GM18502 (cell line): ENCODE results near the gene CNIH1.
"Not testable (repeated sequence)": the region's sequence is repeated elsewhere in the genome, so short reads cannot be mapped to it uniquely, and the experiment has no call there.

Experiments used
- ATAC-seq: cut with Tn5 transposase; IDR thresholded peaks from one replicate; pipeline ENCODE4 v1.9.1; 2021; ENCODE audit warnings: mild to moderate bottlenecking; ENCODE audit not compliant: unreplicated experiment, poor library complexity

Gene CNIH1

GRCh38 chr14:54470701-54471100 is 29.5 kb upstream of the CNIH1 start:
- no peak for ATAC-seq

GRCh38 chr14:54467280-54467679 is 26.1 kb upstream of the CNIH1 start:
- no peak for ATAC-seq

GRCh38 chr14:54465654-54466053 is 24.5 kb upstream of the CNIH1 start:
- no peak for ATAC-seq

- ATAC-seq = no peak
Measured at GRCh38 chr14:54462048-54462447, 20.9 kb upstream of the CNIH1 start.

- no peak for ATAC-seq
Measured at GRCh38 chr14:54459106-54459505, 17.9 kb upstream of the CNIH1 start.

- not testable (repeated sequence) for ATAC-seq
Measured at GRCh38 chr14:54458536-54458935, 17.4 kb upstream of the CNIH1 start.

GRCh38 chr14:54457609-54457996 is 16.4 kb upstream of the CNIH1 start:
- ATAC-seq = no peak

- ATAC-seq = not testable (repeated sequence)
Measured at GRCh38 chr14:54456820-54457608, 15.8 kb upstream of the CNIH1 start.

GRCh38 chr14:54455363-54455762 is 14.2 kb upstream of the CNIH1 start:
- no peak for ATAC-seq

GRCh38 chr14:54453990-54454389 is 12.8 kb upstream of the CNIH1 start:
- not testable (repeated sequence) for ATAC-seq

- ATAC-seq = no peak
Measured at GRCh38 chr14:54453252-54453651, 12.1 kb upstream of the CNIH1 start.

- ATAC-seq = no peak
Measured at GRCh38 chr14:54451961-54452360, 10.8 kb upstream of the CNIH1 start.

- no peak for ATAC-seq
Measured at GRCh38 chr14:54451121-54451601, 10.0 kb upstream of the CNIH1 start.

- peak; percentile 61 for ATAC-seq
Measured at GRCh38 chr14:54450535-54450934, 9.4 kb upstream of the CNIH1 start.

GRCh38 chr14:54447231-54447692 is 6.1 kb upstream of the CNIH1 start:
- no peak for ATAC-seq

GRCh38 chr14:54446161-54446693 is 5.1 kb upstream of the CNIH1 start:
- ATAC-seq = no peak

- ATAC-seq = no peak
Measured at GRCh38 chr14:54444681-54445080, 3.5 kb upstream of the CNIH1 start.

GRCh38 chr14:54443981-54444380 is 2.8 kb upstream of the CNIH1 start:
- ATAC-seq = no peak

- ATAC-seq = not testable (repeated sequence)
Measured at GRCh38 chr14:54442961-54443360, 1.8 kb upstream of the CNIH1 start.

GRCh38 chr14:54440476-54440872 is 700 bp downstream of the CNIH1 start:
- no peak for ATAC-seq

GRCh38 chr14:54440037-54440436 is 1.1 kb downstream of the CNIH1 start:
- ATAC-seq = no peak

GRCh38 chr14:54438703-54439102 is 2.5 kb downstream of the CNIH1 start:
- no peak for ATAC-seq
